Astrocyte (in vitro differentiated cells and primary cell): ENCODE data around the gene CHAC1.

Source experiments
- EZH2 ChIP-seq: IDR thresholded peaks from 2 replicates; pipeline ENCODE4 v1.6.1; 2012; ENCODE audit warnings: mild to moderate bottlenecking, low read length, inconsistent platforms; ENCODE audit not compliant: insufficient read depth
- TF ChIP-seq, protein P1 (sequence below): IDR thresholded peaks from 2 replicates; pipeline ENCODE4 v1.5.1; 2011; ENCODE audit warnings: low read depth, mild to moderate bottlenecking, inconsistent platforms, low read length, moderate library complexity; ENCODE audit not compliant: insufficient read depth

DNA sequence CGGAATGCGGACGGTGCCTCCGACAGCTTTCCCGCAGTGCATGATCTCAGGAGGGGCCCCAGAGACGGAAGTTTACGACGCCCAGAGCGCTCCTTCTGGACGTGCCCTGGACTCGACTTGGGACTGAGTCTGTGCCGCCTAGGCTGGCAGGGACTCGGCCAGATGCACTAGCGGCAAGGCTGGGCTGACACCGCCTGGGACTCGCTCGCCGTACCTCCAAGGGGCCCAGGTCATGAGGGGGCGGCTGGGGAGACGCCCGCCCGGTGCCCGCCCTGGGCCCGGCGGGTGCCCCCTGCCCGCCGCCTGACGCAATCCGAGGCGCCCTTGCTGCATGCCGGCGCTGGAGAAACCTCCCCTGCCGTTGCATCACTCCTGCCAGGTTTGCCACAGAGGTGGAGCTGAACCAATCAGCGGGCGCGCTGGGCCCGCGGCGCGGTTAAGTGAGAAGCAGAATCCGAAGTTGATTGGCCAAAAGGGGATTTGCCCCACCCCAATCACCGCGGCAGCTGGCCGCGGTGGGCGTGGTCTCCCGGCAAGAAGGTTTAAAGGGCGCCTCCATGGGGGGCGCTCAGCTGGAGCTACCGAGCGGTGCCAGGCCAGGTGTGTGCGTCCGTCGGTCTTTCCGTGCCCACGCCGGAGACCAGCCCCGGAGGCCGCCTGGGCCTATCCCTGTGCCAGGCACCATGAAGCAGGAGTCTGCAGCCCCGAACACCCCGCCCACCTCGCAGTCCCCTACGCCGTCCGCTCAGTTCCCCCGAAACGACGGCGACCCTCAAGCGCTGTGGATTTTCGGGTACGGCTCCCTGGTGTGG is at the start of gene CHAC1:
- TF ChIP-seq EZH2: no peak
- TF ChIP-seq, protein P1, sequence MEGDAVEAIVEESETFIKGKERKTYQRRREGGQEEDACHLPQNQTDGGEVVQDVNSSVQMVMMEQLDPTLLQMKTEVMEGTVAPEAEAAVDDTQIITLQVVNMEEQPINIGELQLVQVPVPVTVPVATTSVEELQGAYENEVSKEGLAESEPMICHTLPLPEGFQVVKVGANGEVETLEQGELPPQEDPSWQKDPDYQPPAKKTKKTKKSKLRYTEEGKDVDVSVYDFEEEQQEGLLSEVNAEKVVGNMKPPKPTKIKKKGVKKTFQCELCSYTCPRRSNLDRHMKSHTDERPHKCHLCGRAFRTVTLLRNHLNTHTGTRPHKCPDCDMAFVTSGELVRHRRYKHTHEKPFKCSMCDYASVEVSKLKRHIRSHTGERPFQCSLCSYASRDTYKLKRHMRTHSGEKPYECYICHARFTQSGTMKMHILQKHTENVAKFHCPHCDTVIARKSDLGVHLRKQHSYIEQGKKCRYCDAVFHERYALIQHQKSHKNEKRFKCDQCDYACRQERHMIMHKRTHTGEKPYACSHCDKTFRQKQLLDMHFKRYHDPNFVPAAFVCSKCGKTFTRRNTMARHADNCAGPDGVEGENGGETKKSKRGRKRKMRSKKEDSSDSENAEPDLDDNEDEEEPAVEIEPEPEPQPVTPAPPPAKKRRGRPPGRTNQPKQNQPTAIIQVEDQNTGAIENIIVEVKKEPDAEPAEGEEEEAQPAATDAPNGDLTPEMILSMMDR: no peak
